NCI-H2107 (cell line): ENCODE results near the gene CCDC196.
"Not testable (repeated sequence)": the region's sequence is repeated elsewhere in the genome, so short reads cannot be mapped to it uniquely, and the experiment has no call there.

Source experiments
- DNase-seq: peaks from one replicate; lab custom pipeline; 2025; lab: John Stamatoyannopoulos, UW

The CCDC196 gene

GRCh38 chr14:66495218-66496098, 9.3 kb downstream of the CCDC196 start:
- peak; percentile 50 for DNase-seq

- DNase-seq, result no peak
Measured at GRCh38 chr14:66496188-66496807, 10.1 kb downstream of the CCDC196 start.

- DNase-seq, result peak; percentile 32
Measured at GRCh38 chr14:66496911-66497310, 10.7 kb downstream of the CCDC196 start.

- DNase-seq, result no peak
Measured at GRCh38 chr14:66498311-66498710, 12.1 kb downstream of the CCDC196 start.

- no peak for DNase-seq
Measured at GRCh38 chr14:66501592-66501991, 15.4 kb downstream of the CCDC196 start.

GRCh38 chr14:66502836-66503235, 16.7 kb downstream of the CCDC196 start:
- not testable (repeated sequence) for DNase-seq

GRCh38 chr14:66503532-66503931, 17.4 kb downstream of the CCDC196 start:
- no peak for DNase-seq

- DNase-seq, result peak; percentile 76
Measured at GRCh38 chr14:66507181-66507721, 21.1 kb downstream of the CCDC196 start.

- DNase-seq, result peak; percentile 99
Measured at GRCh38 chr14:66507722-66508546, 21.8 kb downstream of the CCDC196 start, which contains the start of gene GPHN. Gene GPHN (plus strand): TSS chr14:66508147.

GRCh38 chr14:66508547-66508845, 22.3 kb downstream of the CCDC196 start:
- DNase-seq, result no peak

- peak; percentile 10 for DNase-seq
Measured at GRCh38 chr14:66508846-66509621, 22.9 kb downstream of the CCDC196 start.

- DNase-seq, result no peak
Measured at GRCh38 chr14:66509874-66510273, 23.7 kb downstream of the CCDC196 start.

GRCh38 chr14:66511849-66512248, 25.7 kb downstream of the CCDC196 start:
- DNase-seq, result no peak

- no peak for DNase-seq
Measured at GRCh38 chr14:66514213-66514612, 28.0 kb downstream of the CCDC196 start.

- no peak for DNase-seq
Measured at GRCh38 chr14:66530526-66530925, 44.4 kb downstream of the CCDC196 start.

GRCh38 chr14:66539034-66539433, 52.9 kb downstream of the CCDC196 start:
- DNase-seq, result no peak

GRCh38 chr14:66540038-66540437, 53.9 kb downstream of the CCDC196 start:
- no peak for DNase-seq

- no peak for DNase-seq
Measured at GRCh38 chr14:66541627-66542026, 55.5 kb downstream of the CCDC196 start.

GRCh38 chr14:66543996-66544395, 57.8 kb downstream of the CCDC196 start:
- no peak for DNase-seq

GRCh38 chr14:66545191-66545590, 59.0 kb downstream of the CCDC196 start:
- not testable (repeated sequence) for DNase-seq

GRCh38 chr14:66545751-66546150, 59.6 kb downstream of the CCDC196 start:
- not testable (repeated sequence) for DNase-seq
